K562 (cell line): Measurements from ENCODE around the gene TRIO. TPM values are rescaled to one million over a fixed set of nuclear protein-coding genes. Genes with fewer than 3 reads are reported as not detected.

Experiments
- ATAC-seq: fragments of 200-7000 bp; cut with Tn5 transposase; 3 replicates; pipeline ENCODE4 v1.9.1; 2020; ENCODE audit warnings: moderate library complexity
- BruUV-seq: library from RNA; stranded (reverse); fragments of 400-500 nt; replicated peaks from 2 replicates; lab custom pipeline; 2021; lab: Mats Ljungman, UMichigan
- CTCF ChIA-PET: fragments of 300-600 bp; formaldehyde crosslinking; extraction: SDS; loops from one replicate; lab custom pipeline; 2021; ENCODE audit warnings: low intra/inter-chr PET ratio; lab: Yijun Ruan, JAX
- POLR2A ChIA-PET: fragments of 300-600, 350-650 bp; sonication (Branson Sonifier 250); formaldehyde crosslinking; extraction: SDS; loops from one replicate; lab custom pipeline; 2021; ENCODE audit warnings: antibody characterized with exemption, inconsistent platforms; lab: Yijun Ruan, JAX
- DNase-seq, 4 experiments: peaks; one replicate each; pipeline versions ENCODE4 v3.0.0 to v3.0.0-alpha.2; 2011 to 2018; ENCODE audit warnings: low spot score in 3 of 4, mixed read lengths in 3 of 4; ENCODE audit errors: extremely low read depth in 1 of 4
- FAIRE-seq: peaks from 2 replicates; lab custom pipeline; 2011; peaks lifted over from hg19 to GRCh38; lab: Jason Lieb, UNC
- H2AFZ ChIP-seq: 2 replicates; pipeline ENCODE4 v1.6.0; 2011; ENCODE audit warnings: low read depth, low read length, control low read depth, inconsistent platforms
- H3K27ac ChIP-seq: fragments of 200-600 bp; 3 replicates; pipeline ENCODE4 v1.8.0; 2011; ENCODE audit warnings: low read depth, mild to moderate bottlenecking, control low read depth, inconsistent platforms, low read length, moderate library complexity, mixed read lengths; ENCODE audit errors: extremely low read depth
- H3K27me3 ChIP-seq, 2 experiments: fragments of 300-600 bp in 1 of 2; 2 replicates in 1 of 2; 3 replicates in 1 of 2; pipeline versions ENCODE4 v1.6.0 to v1.8.0; 2011; ENCODE audit warnings: inconsistent platforms in 2 of 2, low read length in 2 of 2, mild to moderate bottlenecking in 1 of 2, mixed read lengths in 1 of 2, moderate library complexity in 1 of 2; ENCODE audit not compliant: control insufficient read depth in 2 of 2, insufficient read depth in 2 of 2
- H3K36me3 ChIP-seq: fragments of 300-600 bp; 3 replicates; pipeline ENCODE4 v1.8.0; 2011; ENCODE audit warnings: mild to moderate bottlenecking, low read length, inconsistent platforms; ENCODE audit not compliant: control insufficient read depth, insufficient read depth
- H3K4me1 ChIP-seq, 2 experiments: fragments of 200-600 bp in 1 of 2; replicated peaks in 1 of 2; 2 replicates in 1 of 2; 3 replicates in 1 of 2; pipeline versions ENCODE4 v1.5.1 to v1.8.0; 2011; ENCODE audit warnings: inconsistent platforms in 2 of 2, low read length in 2 of 2, mild to moderate bottlenecking in 1 of 2, mixed read lengths in 1 of 2, moderate library complexity in 1 of 2; ENCODE audit not compliant: control insufficient read depth in 2 of 2, insufficient read depth in 2 of 2
- H3K4me2 ChIP-seq: 2 replicates; pipeline ENCODE4 v1.6.1; 2011; ENCODE audit warnings: low read length, control low read depth, inconsistent platforms, mixed read lengths; ENCODE audit not compliant: insufficient read depth
- H3K4me3 ChIP-seq: fragments of 200-600 bp; sonication (generic), shearing (Covaris generic); 2 replicates; pipeline ENCODE4 v1.5.1; 2016; ENCODE audit warnings: control low read depth, inconsistent platforms
- H3K79me2 ChIP-seq: fragments of 200-600 bp; 3 replicates; pipeline ENCODE4 v1.8.0; 2011; ENCODE audit warnings: low read length, inconsistent platforms; ENCODE audit not compliant: control insufficient read depth, insufficient read depth
- H3K9ac ChIP-seq, 2 experiments: 2 replicates each; pipeline versions ENCODE4 v1.6.0 to v1.6.1; 2011; ENCODE audit warnings: low read depth in 2 of 2, low read length in 2 of 2, control low read depth in 1 of 2, inconsistent platforms in 1 of 2, mild to moderate bottlenecking in 1 of 2, mixed read lengths in 1 of 2; ENCODE audit not compliant: insufficient read depth in 1 of 2
- H3K9me1 ChIP-seq: one replicate; pipeline ENCODE4 v1.6.0; 2011; ENCODE audit warnings: inconsistent platforms, mild to moderate bottlenecking, low read length, moderate library complexity; ENCODE audit not compliant: control insufficient read depth, insufficient read depth
- H3K9me3 ChIP-seq: replicated peaks from 2 replicates; pipeline ENCODE4 v1.5.1; 2011; ENCODE audit warnings: low read depth, low read length, inconsistent platforms; ENCODE audit not compliant: control insufficient read depth, insufficient read depth
- H4K20me1 ChIP-seq: replicated peaks from 2 replicates; pipeline ENCODE4 v1.6.1; 2011; ENCODE audit warnings: low read length, inconsistent platforms, mixed read lengths; ENCODE audit not compliant: control insufficient read depth, insufficient read depth
- CREB1 ChIP-seq, 2 experiments: sonication (generic) in 1 of 2; formaldehyde crosslinking in 1 of 2; IDR thresholded peaks; 2 replicates each; pipeline versions ENCODE4 v1.6.1 to v1.8.0; 2012 to 2022; ENCODE audit warnings: inconsistent platforms in 1 of 2, mild to moderate bottlenecking in 1 of 2, missing genetic modification reagents in 1 of 2, moderate library complexity in 1 of 2
- DIDO1 ChIP-seq: fragments of 450-650 bp; IDR thresholded peaks from 2 replicates; pipeline ENCODE4 v1.6.1; 2016; ENCODE audit warnings: low read depth, missing biosample characterization, missing genetic modification characterization
- DPF2 ChIP-seq: fragments of 450-650 bp; IDR thresholded peaks from 2 replicates; pipeline ENCODE4 v1.6.1; 2016
- FOXJ2 ChIP-seq: fragments of 200-800 bp; sonication (Bioruptor generic); IDR thresholded peaks from 2 replicates; pipeline ENCODE4 v1.6.1; 2016; ENCODE audit warnings: missing genetic modification characterization, missing compliant biosample characterization
- ILK ChIP-seq: fragments of 450-650 bp; IDR thresholded peaks from 2 replicates; pipeline ENCODE4 v1.6.1; 2016; ENCODE audit warnings: missing genetic modification characterization, low read depth, mild to moderate bottlenecking, missing compliant biosample characterization, moderate library complexity, borderline replicate concordance
- MBD1 ChIP-seq: fragments of 250-450 bp; sonication (Bioruptor Pico); IDR thresholded peaks from 2 replicates; pipeline ENCODE4 v1.8.0; 2022; ENCODE audit warnings: inconsistent platforms
- MTA1 ChIP-seq: fragments of 450-650 bp; IDR thresholded peaks from 2 replicates; pipeline ENCODE4 v1.6.1; 2017; ENCODE audit warnings: borderline replicate concordance
- NKRF ChIP-seq: fragments of 450-650 bp; IDR thresholded peaks from 2 replicates; pipeline ENCODE4 v1.6.1; 2016; ENCODE audit warnings: borderline replicate concordance
- POLR2AphosphoS5 ChIP-seq: IDR thresholded peaks from 2 replicates; pipeline ENCODE4 v1.6.1; 2011; ENCODE audit warnings: mild to moderate bottlenecking, low read depth, low read length, moderate library complexity; ENCODE audit not compliant: control insufficient read depth, insufficient read depth
- POLR2G ChIP-seq: fragments of 200-400 bp; formaldehyde crosslinking; IDR thresholded peaks from 2 replicates; pipeline ENCODE4 v1.6.1; 2017; ENCODE audit warnings: low read depth, mild to moderate bottlenecking, antibody characterized with exemption, low read length, moderate library complexity
- PYGO2 ChIP-seq: fragments of 450-650 bp; IDR thresholded peaks from 2 replicates; pipeline ENCODE4 v1.6.1; 2016; ENCODE audit warnings: mild to moderate bottlenecking, missing genetic modification characterization, moderate library complexity, missing compliant biosample characterization
- SREBF2 ChIP-seq: sonication (generic); formaldehyde crosslinking; IDR thresholded peaks from 2 replicates; pipeline ENCODE4 v1.4.0; 2020; ENCODE audit warnings: mild to moderate bottlenecking, missing genetic modification reagents
- TAL1 ChIP-seq: fragments of 450-650 bp; IDR thresholded peaks from 2 replicates; pipeline ENCODE4 v1.6.1; 2016; ENCODE audit warnings: mild to moderate bottlenecking
- ZNF140 ChIP-seq: fragments of 250-450 bp; sonication (Bioruptor Pico); IDR thresholded peaks from 2 replicates; pipeline ENCODE4 v1.8.0; 2021; ENCODE audit warnings: moderate library complexity, mild to moderate bottlenecking, inconsistent platforms
- ZNF184 ChIP-seq: sonication (generic); formaldehyde crosslinking; IDR thresholded peaks from 2 replicates; pipeline ENCODE4 v1.5.0; 2020; ENCODE audit warnings: missing genetic modification reagents
- ZNF561 ChIP-seq: fragments of 450-650 bp; formaldehyde crosslinking; conservative IDR thresholded peaks from 2 replicates; pipeline ENCODE4 v1.4.0; 2020; ENCODE audit warnings: mild to moderate bottlenecking, moderate library complexity
- ZNF695 ChIP-seq: fragments of 450-650 bp; formaldehyde crosslinking; IDR thresholded peaks from 2 replicates; pipeline ENCODE4 v1.4.0; 2020; ENCODE audit warnings: mild to moderate bottlenecking, moderate library complexity
- WGBS: fragments of 100-300 bp; shearing (Covaris generic); methylation state at CpG from one replicate; pipeline ENCODE4 v1.1.6; 2016; ENCODE audit warnings: low coverage, mixed read lengths; ENCODE audit not compliant: insufficient coverage; ENCODE audit errors: missing lambda C conversion rate; 5-methylcytosine and 5-hydroxymethylcytosine counted together
- in situ Hi-C: fragments of 300-500 bp; cut with MboI; formaldehyde crosslinking; loops from 4 replicates; pipeline ENCODE4 v1.15.0; 2018; ENCODE audit warnings: inconsistent platforms, mixed read lengths
- intact Hi-C: fragments of 100-400 bp; cut with micrococcal nuclease; formaldehyde crosslinking; loops from 2 replicates; pipeline ENCODE4 v1.14.2; 2022
- polyA plus RNA-seq, 8 experiments: library from polyadenylated mRNA; depleted of rRNA in 4 of 8; stranded (reverse) in 5 of 8; unstranded in 3 of 8; fragments of >200 nt; fragmentation: Nextera tagmentation in 2 of 8; fragmentation: Illumina TruSeq in 1 of 8; extraction: Ambion mirVana in 2 of 8; extraction: Trizol in 1 of 8; gene quantifications; 2 replicates each; pipeline versions ENCODE4 v1.2.1 to v1.2.3, GENCODE V29; 2011 to 2014; ENCODE audit warnings: inconsistent platforms in 1 of 8, missing spikeins in 1 of 8
- total RNA-seq, 7 experiments: library from RNA; depleted of rRNA in 6 of 7; stranded (reverse); fragments of >200 nt in 6 of 7; fragmentation: Illumina TruSeq in 2 of 7; extraction: Trizol in 2 of 7; gene quantifications; 2 replicates each; pipeline versions ENCODE4 v1.2.1 to v1.2.3, GENCODE V29; 2011 to 2021; ENCODE audit warnings: low replicate concordance in 1 of 7
- TF ChIP-seq, protein P1 (sequence below): fragments of 450-650 bp; formaldehyde crosslinking; IDR thresholded peaks from 2 replicates; pipeline ENCODE4 v1.4.0; 2020; ENCODE audit warnings: mild to moderate bottlenecking, mixed read lengths

The TRIO gene
- total and polyA plus RNA-seq, 9 of the 15 experiments (the other 6 are each of a cell fraction or from before 2014, with no cell fraction given) = 0.24 to 5.0 (median 1.1) TPM

- intact Hi-C loops = no loop called here
- H3K4me2 ChIP-seq = no peak overlapping the region
- H3K9me1 ChIP-seq = no peaks in the 10 kb centered on the region
- no TSS peak for BruUV-seq
- no peak for DNase-seq
- no peaks in the 10 kb centered on the region for H3K4me1 ChIP-seq
- H3K4me3 ChIP-seq = no peak overlapping the region
- no peak overlapping the region for H2AFZ ChIP-seq
- H3K9me3 ChIP-seq = no peaks in the 10 kb centered on the region
- H4K20me1 ChIP-seq = no peaks in the 10 kb centered on the region
- no peak for FAIRE-seq
- in situ Hi-C loops = no loop called here
- ATAC-seq = no peak
- no peaks in the 10 kb centered on the region for H3K79me2 ChIP-seq
- H3K27me3 ChIP-seq = peaks cover 21 to 61% of the 10 kb centered on the region in 2 experiments
- POLR2A ChIA-PET = no interaction called here
- H3K36me3 ChIP-seq = no peaks in the 10 kb centered on the region
- 6% methylated on average over 7 of the region's 7 CpGs for WGBS
- no peak overlapping the region for H3K9ac ChIP-seq
- no peak overlapping the region for H3K27ac ChIP-seq
- CTCF ChIA-PET = no interaction called here
- TF ChIP-seq, protein P1, sequence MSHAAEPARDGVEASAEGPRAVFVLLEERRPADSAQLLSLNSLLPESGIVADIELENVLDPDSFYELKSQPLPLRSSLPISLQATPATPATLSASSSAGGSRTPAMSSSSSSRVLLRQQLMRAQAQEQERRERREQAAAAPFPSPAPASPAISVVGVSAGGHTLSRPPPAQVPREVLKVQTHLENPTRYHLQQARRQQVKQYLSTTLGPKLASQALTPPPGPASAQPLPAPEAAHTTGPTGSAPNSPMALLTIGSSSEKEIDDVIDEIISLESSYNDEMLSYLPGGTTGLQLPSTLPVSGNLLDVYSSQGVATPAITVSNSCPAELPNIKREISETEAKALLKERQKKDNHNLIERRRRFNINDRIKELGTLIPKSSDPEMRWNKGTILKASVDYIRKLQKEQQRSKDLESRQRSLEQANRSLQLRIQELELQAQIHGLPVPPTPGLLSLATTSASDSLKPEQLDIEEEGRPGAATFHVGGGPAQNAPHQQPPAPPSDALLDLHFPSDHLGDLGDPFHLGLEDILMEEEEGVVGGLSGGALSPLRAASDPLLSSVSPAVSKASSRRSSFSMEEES (CRISPR knock-in tag) = no peak
- no peak for TF ChIP-seq ILK
- TF ChIP-seq MTA1 = no peak
- TF ChIP-seq CREB1 (IDR thresholded peaks at IDR 0.05) = no peak
- no peak for TF ChIP-seq CREB1 (CRISPR knock-in tag; IDR thresholded peaks at IDR 0.05)
- TF ChIP-seq PYGO2 (tag) = no peak
- TF ChIP-seq NKRF = no peak
- no peak for TF ChIP-seq POLR2G
- no peak for TF ChIP-seq ZNF695 (CRISPR knock-in tag)
- no peak for TF ChIP-seq SREBF2 (CRISPR knock-in tag)
- no peak for TF ChIP-seq DPF2
- no peak for TF ChIP-seq TAL1
- TF ChIP-seq MBD1 (CRISPR knock-in tag) = no peak
- TF ChIP-seq DIDO1 (tag) = no peak
- no peak for TF ChIP-seq POLR2AphosphoS5
- TF ChIP-seq FOXJ2 = no peak
- no peak for TF ChIP-seq ZNF561 (CRISPR knock-in tag)
- no peak for TF ChIP-seq ZNF184 (CRISPR knock-in tag)
- TF ChIP-seq ZNF140 (CRISPR knock-in tag) = no peak
These were observed 271.5 kb downstream of the TRIO start for GRCh38 chr5:14414656-14415023.
